Measurements from ENCODE around the gene NPPA. TPM values are rescaled to one million over a fixed set of nuclear protein-coding genes. Genes with fewer than 3 reads are reported as not detected.

NPPA gene
- polyA plus RNA-seq, 1 donor: 1.8 TPM

DNA sequence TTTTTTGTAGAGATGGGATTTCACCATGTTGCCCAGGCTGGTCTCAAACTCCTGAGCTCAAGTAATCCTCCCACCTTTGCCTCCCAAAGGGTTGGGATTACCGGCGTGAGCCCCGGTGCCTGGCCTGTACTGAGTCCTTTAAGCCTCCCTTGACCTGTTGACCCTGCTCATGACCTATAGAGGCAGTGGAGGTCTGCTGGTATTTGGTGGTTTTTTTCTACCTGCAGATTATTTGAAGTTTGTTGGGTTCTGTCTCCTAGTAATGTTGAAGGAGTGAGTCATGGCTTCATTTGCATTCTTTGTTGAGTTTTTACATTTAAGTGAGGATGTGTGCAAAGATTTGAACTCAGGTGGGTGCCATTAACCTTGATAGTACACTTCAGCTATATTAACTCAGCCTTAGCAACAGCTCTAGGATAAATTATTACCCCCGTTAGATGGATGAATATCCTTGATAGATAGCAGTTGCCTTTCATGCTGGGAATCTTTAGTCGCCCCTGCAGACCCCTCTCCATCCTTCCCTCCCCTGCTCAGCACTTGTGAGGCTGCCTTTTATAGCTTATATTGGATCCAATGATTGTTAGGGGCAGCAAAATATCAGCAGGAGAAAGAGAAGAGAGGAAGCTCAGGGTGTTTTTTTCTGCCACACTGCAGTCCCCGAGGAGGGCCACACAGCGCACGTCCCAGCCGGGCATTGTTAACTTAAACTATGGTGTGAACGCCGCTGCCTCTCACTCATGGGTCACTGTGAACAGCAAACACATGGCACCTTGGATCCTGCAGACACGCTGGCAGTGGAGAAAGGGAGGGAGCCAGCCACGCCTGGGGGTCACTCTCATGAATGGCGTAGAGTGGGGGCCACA lies 26.0 kb upstream of the NPPA start:
- no peak for DNase-seq

DNA sequence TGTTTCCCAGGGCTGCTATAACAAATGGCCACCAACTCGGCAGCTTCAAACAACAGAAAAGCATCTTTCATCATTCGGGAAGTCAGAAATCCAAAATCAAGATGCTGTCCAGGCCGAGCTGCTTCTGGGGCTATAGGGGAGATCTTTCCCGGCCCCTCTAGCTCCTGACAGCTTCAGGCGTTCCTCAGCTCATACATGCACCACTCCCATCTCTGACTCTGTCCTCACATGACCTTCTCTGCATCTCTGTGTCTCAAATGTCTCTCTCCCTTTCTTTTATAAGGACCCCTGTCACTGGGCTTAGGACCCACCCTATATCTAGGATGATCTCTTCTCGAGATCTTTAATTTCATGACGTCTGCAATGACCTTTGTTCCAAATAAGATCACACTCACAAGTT lies 25.0 kb upstream of the NPPA start:
- DNase-seq: no peak

DNA sequence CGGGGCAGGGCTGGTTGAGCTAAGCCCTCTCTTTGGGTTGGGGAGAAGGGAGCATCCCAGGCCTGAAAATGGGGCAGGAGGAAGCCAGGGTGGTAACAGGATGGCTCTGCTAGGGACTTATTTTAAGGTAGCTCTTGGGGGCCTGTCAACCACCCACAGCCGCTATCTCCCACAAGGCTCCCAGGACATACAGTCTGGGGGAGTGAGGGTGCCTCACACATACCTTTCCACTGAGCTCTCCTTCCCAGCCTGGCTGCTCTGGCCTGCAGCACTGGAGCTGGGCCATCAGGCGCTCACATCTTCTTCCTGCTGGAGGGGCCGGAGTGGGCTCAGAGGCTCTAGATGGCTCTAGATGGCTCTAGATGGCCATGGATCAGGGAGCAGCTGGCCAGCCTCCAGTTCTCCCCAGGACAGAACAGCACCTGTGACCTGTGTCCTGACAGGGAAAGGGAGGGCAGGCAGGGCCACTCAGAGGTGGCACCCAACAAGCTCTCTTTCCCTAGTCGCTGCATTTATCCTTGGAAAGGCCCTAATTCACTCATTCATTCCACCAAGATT lies 22.1 kb upstream of the NPPA start:
- DNase-seq: no peak

DNA sequence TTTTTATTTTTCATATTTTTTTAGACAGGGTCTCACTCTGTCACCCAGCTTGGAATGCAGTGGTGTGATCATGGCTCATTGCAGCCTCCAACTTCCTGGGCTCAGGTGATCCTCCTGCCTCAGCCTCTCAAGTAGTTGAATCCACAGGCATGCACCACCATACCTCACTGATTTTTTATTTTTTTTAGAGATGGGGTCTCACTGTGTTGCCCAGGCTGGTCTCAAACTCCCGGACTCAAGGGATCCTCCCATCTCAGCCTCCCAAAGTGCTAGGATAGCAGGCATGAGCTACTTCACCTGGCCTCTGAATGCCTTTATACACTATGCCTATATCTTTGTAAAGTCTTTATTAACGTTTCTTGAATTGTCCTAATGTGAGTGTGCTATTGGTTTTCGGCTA lies 21.5 kb upstream of the NPPA start:
- DNase-seq: no peak

DNA sequence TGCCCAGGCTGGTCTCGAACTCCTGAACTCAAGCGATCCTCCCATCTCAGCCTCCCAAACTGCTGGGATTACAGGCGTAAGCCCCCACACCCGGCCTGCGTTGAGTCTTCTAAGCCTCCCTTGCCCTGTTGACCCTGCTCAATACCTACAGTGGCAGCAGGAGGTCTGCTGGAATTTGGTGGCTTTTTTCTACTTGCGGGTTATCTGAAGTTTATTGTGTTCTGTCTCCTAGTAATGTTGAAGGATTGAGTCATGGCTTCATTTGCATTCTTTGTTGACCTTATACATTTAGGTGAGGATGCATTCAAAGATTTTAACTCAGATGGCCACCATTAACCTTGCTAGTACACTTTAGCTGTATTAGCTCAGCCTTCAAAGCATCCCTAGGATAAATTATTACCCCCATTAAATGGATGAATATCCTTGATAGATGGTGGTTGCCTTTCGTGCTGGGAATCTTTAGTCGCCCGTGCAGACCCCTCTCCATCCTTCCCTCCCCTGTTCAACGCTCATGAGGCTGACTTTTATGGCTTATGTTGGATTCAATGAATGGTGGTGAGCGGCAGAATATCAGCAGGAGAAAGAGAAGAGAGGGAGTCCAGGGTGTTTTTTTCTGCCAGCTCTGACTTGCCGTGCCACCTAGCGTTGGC lies 20.9 kb upstream of the NPPA start:
- DNase-seq: no peak

DNA sequence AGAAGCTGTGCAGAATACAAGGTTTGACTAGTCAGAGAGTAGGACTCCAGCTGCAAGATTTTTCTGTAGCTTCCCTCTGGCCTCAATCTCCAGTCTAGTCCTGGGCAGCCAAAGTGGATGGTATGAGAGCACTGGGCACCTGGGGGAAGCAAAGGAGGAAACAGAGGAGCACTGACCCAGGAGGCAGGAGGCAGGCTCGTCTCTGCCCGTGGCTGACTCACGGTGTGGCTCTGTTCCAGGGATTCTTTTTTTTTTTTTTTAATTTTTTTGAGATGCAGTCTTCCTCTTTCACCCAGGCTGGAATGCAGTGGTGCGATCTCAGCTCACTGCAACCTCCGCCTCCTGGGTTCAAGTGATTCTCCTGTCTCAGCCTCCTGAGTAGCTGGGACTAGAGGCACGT lies 15.3 kb upstream of the NPPA start:
- no peak for DNase-seq

DNA sequence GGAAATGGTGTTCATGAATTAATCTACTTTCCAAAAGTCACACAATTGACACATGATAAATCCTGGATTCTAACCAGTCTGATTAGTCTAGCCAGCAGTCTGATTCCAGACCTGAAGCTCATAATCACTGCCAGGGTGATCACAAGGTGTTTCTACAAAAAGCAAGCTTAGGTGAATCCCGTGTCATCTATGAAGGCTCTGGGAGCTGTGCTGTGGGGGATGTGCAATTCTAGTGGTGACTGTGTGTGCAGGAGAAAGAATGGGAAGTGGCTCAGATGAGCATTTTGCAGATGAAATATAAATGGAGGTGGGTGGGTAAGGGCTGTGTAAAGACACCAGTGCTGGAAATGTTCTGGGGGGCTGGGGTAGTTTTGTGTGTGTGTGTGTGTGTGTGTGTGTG lies 13.0 kb upstream of the NPPA start:
- no peak for DNase-seq

DNA sequence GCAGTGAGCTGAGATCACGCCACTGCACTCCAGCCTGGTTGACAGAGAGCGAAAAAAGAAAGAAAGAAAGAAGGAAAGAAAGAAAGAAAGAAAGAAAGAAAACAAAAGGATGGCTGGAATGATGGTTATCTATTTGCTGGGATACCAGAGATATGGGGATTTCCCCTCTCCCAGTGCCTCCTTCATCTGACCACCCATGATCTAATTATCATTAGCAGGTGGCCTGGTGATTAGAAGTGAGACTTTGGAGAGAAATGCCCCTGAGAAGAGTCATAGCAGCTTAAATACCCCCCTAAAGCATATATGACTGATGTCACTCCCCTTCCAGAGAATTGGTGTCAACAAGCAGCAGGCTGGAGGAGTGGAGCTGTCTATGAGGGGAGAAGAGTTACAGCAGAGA lies 12.5 kb upstream of the NPPA start:
- DNase-seq: no peak

DNA sequence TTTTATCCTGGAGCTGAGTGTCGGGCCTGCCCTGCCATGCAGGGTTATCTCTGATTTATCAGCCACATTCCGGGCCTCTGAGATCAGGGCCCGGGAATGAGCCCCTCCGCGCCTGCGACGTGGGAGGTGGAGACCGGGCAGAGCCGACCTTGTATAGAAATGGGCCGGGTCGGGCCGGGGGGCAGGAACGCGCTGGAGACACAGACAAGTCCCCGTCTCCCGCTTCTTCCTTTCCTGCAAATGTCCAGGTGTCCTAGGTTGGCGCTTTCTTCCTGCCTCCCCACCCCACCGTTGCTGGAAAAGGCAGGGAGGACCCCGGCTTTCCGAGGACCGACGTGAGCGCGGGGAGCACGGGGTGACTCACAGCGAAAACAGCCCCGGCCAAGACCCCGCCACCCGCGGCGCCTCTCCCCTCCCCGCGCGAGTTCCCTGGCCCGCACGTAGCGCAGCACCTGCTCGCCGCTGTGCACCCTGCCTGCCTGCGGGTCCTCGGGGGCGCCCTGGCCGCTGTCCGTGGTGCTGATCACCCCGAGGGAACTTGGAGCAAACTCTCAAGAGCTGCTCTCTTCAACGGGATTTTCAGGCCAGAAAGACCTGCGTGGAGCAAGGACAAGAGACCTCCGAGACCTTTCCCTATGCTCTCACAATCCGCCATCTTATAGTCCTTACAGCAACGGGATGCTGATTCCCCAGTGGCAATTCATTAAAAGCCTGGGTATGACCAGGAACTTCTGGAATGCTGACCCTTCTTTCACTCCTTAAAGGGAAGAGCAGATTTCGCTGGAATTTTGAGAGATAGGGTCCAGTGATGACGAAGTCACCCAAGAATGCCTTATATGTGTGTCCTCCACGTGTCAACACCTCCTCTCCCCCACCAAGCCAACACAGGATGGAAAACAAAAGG lies 11.6 kb upstream of the NPPA start:
- DNase-seq: peak; percentile 53

DNA sequence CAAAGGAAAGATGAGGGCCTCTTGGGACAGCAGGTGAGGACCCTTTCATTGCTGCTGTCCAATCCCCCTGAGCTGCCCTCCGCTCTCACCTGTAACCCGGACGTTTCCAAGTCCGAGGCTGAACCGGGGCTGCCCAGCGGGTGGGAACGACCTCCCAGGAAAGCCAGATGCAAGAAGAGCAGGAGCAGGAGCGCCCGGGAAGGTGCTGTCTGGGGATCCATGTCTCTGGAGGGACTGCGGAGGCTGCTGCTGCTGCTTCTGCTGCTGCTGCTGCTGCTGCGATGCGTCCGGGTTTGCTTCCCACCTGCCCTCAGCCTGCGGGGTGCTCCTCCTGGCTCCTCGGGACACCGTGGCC lies 11.0 kb upstream of the NPPA start, which contains the start of gene NPPB:
Gene NPPB (minus strand): TSS at position 333 of the 355 bp plus-strand sequence. CDS start 112 bp downstream, at position 221.
- no peak for DNase-seq

DNA sequence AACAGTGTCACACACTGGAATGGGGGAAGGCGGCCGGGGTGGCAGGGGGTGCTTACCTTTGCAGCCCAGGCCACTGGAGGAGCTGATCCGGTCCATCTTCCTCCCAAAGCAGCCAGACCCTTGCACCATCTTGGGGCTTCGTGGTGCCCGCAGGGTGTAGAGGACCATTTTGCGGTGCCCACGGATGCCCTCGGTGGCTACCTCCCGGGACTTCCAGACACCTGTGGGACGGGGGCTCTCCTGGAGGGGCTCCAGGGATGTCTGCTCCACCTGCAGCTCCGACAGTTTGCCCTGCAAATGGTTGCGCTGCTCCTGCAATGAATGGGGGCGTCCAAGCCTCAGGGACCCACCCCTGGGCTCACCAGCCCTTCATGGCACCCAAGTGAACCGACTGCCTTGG lies 10.6 kb upstream of the NPPA start:
- no peak for DNase-seq

DNA sequence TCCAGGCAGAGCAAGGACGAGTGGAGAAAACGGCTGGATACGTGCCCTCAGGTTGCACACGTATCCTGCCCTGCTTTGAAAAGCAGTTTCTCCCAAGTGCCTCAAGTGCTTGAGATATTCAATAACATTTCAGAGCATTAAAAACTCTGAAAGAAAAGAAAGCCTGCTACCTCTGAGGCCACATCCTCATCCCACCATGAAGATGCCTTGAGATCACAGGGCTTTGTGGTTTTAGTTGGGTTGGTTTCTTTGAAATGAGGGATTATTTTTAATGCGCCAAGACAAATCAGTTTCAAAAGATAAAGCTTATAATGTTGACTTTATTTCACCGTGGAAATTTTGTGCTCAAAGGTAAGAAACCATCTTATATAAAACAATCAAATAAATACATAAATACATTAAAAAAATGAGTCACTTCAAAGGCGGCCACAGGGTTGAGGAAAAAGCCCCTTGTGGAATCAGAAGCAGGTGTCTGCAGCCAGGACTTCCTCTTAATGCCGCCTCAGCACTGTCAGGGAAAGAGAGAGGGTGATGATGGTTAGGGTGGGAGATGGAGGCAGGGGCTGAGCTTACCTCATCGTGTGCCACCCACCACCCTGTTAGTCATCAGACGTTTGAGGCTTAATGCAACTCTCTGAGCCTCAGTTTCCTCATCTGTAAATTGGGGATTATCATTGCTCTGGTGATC lies 9.7 kb upstream of the NPPA start:
- DNase-seq: no peak

DNA sequence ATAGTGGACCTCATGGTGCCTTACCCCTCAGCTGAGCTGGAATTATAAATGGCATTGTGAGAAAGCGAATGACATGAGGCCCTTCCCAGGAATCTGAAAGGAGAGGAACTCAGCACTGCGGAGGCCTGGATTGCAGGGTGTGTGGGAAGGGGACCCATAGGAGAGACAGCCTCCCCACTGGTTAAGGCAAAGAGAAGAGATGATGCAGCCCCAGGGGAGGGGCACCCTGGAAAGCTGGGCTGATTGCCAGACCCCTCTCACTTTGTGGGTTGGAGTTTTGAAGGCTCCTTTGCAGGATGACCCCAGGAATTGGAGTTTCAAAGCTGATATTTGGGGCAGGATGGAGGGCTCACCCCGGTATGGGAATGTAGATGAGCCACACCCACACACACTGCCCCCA lies 9.1 kb upstream of the NPPA start:
- DNase-seq: no peak

DNA sequence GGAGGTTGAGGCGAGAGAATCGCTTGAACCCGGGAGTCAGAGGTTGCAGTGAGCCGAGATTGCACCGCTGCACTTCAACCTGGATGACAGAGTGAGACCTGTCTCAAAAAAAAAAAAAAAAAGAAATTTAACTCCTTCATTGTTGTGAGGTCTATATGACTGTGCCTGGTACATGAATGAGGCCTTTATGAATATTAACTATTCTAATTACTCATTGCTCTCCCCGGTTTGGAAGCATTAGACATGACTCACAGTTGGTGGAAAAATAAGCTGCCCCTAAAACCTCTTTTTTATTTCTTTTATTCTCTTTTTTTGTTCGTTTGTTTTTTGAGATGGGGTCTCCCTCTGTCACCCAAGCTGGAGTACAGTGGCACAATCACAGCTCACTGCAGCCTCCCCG lies 7.8 kb upstream of the NPPA start:
- DNase-seq: no peak

DNA sequence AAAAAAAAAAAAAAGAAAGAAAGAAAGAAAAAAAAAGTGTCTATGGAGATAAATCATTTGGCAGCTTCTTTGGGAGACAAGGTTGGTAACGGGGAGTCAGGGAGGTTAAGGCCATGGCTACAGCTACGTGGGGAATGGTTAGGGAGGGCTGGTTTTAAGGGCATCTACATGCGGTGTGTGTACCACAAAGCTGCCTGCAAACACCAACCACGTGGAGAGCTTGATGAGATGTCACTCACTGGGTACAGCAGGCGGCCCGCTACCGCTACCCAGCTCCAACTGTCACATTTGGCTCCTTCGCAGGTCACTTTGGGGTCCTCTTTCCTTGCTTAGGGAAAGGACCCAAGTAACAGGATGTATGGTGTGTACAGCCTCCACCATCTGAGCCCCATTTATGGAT lies 6.9 kb upstream of the NPPA start:
- DNase-seq: no peak

DNA sequence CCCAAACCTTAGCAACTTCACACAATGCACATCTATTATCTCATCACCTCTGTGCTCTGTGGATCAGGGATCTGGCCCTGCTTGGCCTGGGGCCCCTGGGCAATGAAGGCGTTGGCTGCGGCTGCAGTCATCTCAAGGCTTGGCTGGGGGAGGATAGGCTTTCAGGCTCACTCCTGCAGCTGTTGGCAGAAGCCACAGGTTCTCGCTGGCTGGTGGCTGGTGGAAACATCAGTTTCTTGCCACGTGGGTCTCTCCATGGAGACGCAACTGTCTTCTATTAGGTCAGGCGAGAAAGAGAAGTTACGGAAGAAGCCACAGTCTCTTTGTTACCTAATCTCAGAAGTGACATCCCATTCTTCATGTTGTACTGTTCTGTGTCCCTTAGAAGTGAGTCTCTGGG lies 3.6 kb upstream of the NPPA start:
- no peak for DNase-seq

DNA sequence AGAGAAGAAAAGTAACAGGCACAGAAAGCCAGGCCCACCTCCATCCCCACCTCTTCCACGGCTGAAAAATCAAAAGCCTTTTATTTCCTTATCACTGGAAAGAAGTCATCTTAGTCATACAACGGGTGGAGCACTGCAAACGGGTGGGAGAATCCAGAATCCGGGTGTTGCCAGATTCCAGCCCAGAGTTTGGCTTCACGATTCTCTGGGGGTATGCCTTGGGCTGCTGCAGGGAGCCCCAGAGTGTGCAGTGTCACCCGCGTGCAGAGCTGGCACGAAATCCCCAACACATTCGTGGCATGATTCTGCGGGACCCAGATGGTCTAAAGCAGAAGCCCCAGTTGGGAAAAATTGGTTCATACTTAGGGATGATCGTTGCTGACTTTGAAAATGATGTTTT lies 2.6 kb upstream of the NPPA start:
- DNase-seq: no peak

DNA sequence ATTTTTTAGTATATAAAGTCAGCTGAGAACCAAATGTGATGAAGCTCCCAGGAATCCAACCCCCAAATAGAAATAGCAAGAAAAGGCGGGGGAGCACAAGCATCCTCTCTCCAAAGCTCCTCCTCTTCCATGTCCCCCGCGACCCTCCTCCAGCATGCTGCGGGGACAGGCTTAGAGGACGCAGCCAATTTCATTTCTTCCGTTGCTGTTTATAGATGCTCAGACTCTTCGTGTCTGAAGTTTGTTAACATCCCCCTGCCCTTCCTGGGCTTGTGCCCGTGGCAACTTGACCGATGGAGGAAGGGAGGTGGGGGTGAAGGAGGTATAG lies 754 bp upstream of the NPPA start:
- no peak for DNase-seq

DNA sequence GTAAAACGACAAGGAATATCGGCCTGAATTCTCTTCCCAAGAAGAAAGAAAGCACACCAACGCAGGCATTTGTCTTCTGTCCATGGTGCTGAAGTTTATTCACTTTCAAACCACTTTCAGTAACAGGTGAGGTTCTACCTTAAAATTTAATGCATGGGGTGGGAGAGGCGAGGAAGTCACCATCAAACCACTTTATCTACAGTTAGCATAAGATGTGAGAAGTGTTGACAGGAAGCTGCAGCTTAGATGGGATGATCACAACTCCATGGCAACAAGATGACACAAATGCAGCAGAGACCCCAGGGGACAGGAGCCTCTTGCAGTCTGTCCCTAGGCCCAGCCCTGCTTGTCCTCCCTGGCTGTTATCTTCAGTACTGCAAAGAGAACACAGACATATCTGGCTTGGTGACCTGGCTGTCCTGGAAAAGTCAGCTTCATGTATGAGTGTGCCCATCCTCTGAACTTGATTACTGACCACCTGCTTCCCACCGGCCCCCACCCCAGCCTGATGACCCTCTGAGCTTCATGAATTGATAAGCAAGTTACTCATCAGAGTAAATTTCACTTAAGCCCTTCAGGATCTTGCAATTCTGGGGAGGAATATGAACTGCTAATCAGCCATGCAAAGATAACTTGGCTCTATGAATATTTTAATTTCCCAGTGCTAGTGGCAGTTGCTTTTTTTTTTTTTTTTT lies 1.8 kb downstream of the NPPA start:
- DNase-seq: no peak

DNA sequence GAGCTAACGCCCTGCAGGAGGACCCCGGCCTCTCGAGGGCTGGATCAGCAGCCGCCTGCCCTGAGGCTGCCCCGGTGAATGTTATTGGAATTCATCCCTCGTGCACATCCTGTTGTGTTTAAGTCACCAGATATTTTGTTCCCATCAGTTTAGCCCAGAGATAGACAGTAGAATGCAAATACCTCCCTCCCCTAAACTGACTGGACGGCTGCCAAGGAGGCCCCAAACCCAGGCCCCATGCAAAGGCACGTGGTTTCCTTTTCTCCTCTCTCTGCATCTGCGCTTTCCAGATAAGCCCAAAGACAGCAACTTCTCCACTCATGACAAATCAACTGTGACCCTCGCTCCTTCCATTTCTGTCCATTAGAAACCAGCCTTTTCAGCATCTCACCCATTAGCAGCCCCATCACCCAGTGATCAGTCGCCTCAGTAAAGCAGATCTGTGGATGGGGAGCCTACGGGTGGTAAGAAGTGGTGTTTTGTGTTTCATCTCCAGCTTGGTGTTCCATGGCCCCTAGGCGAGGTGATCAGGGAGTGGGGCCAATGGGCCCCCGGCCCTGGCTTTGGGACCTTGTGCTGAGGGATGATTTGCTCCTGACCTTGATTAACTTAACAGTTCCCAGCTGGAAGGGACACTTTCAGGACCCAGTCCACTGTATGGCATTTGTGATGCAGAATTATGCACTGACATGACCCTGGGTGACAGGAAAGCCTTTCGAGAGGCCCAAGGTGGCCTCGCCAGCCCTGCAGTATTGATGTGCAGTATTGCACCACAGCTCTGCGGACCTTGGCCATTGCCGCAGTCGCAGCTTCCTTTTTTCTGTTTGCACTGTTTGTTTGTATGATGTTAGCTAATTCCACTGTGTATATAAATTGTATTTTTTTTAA lies 5.2 kb downstream of the NPPA start:
- peak; percentile 40 for DNase-seq

All from hindlimb muscle (tissue), 1 donor.